Measurements from ENCODE around the gene LTBP3. TPM values are rescaled to one million over a fixed set of nuclear protein-coding genes. Genes with fewer than 3 reads are reported as not detected.
A peak's percentile ranks its signal among the peaks of the same experiment; 100 is the strongest.

LTBP3 gene
- total RNA-seq, 1 donor from 2014 or later: 257 TPM

DNA sequence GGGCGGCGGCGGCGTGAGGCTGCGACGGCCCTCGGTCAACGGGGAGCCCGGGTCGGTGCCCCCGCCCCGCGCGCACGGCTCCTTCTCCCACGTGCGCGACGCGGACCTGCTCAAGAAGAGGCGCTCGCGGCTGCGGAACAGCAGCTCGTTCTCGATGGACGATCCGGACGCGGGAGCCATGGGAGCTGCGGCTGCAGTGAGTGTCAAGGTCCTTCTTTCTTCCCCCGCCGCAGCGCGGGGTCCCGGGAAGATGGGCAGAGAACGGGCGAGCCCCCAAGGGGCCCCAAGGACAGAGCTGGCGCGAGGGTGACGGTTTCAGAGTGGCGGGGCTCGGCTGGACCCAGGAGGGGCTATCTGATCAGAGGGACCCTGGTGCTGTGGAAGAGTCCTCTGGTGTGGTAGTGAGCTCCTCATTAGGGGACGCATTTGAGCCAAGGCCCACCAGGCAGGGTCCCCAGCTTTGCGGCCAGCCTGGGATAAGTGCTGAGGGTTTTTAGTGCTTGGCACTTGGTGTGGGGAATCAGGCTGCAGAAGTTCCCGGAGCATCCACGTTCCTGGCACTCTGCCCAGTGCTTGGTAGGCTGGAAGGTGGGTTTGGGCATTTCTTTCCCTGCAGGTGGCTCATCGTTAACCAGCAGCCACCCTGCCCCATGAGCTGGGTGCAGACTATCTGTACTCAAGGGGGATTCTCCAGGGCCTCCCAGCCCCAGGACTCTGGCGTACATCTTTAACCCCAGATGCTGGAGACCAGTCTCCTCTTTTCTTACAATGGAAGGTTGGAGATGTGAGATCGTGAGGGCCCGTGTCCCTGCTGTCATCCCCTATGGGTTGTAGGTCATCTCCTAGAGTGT is 27.5 kb upstream of the LTBP3 start:
- DNase-seq (ENCODE audit: low spot score): no peak

DNA sequence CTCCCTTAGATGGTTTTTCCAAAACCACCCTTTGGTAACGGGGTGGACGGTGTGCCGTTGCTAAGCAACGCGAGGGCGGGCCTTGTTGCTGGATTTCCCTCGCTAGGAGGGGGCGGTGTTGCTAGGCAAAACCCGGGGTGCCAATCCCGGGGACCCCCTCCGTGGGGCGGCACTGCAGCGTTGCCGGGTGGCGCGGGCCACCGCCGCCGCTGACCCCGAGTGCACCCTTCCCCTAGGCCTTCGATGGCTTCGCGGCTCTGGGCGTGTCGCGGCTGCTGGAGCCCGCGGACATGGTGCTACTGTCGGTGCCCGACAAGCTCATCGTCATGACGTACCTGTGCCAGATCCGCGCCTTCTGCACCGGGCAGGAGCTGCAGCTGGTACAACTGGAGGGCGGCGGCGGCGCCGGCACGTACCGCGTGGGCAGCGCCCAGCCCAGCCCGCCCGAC is 26.6 kb upstream of the LTBP3 start:
- DNase-seq (ENCODE audit: low spot score): no peak

DNA sequence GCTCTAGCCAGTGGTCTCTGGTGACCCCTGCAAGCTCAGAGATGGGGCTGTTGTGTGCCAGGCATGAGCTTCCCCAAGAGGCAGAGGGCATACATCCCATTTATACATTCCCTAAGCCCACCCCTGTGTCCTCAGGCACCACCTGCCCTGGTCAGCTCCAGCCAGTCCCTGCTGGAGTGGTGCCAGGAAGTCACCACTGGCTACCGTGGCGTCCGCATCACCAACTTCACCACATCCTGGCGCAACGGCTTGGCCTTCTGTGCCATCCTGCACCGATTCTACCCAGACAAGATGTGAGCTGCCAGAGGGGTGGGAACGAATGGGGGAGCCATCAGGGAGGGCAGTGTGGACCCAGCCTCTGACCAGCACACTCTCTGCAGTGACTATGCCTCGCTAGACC is 25.9 kb upstream of the LTBP3 start:
- DNase-seq (ENCODE audit: low spot score): no peak

DNA sequence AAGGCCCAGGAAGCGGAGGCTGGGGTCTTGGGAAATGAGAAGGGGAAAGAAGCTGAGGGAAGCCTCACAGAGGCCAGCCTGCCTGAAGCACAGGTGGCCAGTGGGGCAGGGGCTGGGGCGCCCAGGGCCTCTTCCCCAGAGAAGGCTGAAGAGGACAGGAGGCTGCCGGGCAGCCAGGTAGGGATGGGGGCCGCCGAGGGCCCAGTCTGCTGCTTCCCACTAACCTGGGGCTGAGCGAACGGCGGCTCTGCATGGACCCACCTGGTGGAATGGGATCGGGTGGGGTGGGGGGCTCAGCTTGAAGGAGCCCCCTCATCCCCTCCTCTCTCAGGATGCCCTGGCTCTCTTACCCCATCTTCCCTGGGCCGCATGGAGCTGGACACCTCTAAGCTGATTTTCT is 25.4 kb upstream of the LTBP3 start:
- DNase-seq (ENCODE audit: low spot score): no peak

DNA sequence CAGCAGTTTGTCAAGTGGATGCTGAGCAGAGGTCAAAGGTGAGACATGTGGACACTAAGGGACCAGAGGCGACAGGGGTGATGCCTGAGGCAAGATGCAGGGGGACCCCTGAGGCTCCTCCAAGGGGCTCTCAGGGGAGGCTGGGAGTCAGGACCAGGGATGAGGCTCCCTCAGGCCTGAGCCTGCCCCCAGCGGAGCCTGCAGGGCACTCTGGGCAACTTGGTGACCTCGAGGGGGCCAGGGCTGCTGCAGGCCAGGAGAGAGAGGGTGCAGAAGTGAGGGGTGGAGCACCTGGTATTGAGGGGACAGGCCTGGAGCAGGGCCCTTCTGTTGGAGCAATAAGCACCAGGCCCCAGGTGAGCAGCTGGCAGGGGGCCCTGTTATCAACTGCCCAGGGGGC is 23.8 kb upstream of the LTBP3 start:
- no peak for DNase-seq (ENCODE audit: low spot score)

DNA sequence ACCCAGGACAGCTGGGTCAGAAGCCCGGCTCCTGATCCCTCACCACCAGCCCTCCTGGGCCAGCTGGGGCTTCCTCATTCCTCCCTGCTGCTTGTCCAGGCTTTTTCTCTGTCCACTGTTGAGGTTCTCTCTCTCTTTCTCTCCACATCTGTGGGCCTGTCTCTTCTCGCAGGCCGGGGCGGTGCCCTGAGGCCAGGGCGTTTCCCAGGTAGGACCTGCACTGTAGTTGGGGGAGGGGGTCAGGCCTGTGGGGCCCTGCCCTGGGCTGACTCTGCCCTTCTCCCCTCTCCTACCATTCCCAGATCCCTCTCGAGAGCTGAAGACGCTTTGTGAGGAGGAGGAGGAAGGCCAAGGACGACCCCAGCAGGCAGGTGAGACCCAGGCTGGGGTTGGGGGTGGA is 22.6 kb upstream of the LTBP3 start:
- no peak for DNase-seq (ENCODE audit: low spot score)

DNA sequence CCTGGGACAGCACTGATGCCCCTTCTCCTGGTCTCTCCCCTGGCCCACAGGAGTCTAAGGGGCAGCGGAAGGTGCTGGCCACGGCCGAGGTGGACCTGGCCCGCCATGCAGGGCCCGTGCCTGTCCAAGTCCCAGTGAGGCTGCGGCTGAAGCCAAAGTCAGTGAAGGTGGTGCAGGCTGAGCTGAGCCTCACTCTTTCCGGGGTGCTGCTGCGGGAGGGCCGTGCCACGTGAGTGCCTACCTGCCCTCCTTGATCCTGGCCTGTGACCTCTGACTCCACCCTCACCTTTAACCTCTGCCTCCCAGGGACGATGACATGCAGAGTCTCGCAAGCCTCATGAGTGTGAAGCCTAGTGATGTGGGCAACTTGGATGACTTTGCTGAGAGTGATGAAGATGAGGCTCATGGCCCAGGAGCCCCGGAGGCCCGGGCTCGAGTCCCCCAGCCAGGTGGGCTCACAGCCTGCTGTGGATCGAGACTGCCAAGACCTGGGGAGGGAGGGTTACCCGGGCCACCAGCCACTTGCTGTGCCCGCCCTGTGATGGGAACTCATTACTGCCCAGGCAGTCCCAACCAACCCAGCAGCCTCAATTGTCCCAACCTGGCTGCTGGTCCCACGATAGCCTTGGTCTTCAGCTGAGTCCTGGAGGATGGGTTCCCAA is 22.0 kb upstream of the LTBP3 start:
- no peak for DNase-seq (ENCODE audit: low spot score)

DNA sequence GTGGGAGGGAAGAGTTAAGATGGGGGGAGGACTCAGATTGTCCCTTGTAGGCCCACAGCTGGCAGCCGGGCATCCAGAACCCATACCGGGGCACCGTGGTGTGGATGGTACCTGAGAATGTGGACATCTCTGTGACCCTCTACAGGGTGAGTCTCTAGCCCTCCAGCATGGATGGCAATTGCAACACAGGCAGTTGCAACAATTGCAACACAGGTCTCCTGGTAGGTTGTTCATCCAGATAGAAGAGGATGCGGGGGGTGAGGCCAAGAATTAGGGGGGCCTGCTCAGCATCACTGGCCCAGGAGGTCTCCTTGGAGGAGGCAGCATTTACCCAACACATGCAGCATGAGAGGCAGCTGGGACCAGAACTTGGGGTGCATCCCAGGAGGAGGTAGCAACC is 21.1 kb upstream of the LTBP3 start:
- no peak for DNase-seq (ENCODE audit: low spot score)

DNA sequence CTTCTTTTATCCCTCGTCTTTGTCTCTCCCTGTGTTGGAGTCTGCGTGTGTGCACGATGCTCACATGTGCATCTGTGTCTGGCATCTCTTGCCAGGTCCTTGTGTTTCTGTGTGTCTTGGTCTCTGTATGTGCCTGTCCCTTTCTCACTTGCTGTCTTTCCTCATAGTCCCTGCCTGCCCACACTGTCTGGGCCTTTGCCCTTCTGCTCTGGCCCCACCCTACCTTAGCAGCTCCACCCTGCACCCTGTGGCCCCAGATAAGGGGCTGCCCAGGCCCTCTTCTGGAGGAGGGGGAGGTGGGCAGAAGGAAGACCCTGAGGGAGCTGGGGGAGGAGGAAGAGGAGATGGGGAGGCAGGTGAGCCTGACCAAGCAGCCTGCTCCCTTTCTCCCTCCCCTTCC is 20.5 kb upstream of the LTBP3 start:
- no peak for DNase-seq (ENCODE audit: low spot score)

DNA sequence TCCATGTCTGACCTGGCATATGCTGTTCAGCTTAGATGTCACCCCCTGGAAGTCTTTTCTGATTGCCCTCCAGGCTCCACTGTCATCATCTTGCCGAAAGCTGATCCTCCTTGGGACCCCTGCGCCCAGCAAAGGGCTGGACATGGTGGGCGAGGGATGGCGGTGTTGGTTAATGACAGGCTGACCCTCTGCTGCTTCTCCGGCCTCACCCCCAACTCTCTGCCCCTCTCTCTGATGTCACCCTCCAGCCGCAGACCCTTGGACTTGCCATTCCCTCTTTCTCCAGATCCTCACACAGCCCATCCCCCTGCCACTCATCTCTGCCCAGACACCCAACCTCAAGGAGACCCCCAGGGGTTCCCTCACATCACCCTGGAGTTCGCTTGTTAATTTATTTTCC is 20.0 kb upstream of the LTBP3 start:
- DNase-seq (ENCODE audit: low spot score): no peak

DNA sequence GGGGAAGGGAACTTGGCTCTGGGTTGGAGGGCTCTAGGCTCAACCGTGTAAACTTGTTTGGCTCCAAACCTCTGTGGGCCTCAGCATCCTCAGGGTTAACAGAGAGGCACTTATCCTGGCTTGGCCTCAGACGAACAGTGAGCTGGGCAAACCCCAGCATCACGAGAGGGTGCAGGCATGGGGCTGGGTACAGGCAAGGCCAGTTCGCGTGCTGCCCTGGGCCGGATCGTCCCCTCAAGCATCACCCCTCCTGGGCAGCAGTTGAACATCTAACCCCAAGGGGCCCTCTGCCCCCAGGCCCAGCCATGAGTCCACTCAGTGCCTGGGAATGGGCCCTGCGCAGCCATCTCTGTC is 19.6 kb upstream of the LTBP3 start:
- no peak for DNase-seq (ENCODE audit: low spot score)

DNA sequence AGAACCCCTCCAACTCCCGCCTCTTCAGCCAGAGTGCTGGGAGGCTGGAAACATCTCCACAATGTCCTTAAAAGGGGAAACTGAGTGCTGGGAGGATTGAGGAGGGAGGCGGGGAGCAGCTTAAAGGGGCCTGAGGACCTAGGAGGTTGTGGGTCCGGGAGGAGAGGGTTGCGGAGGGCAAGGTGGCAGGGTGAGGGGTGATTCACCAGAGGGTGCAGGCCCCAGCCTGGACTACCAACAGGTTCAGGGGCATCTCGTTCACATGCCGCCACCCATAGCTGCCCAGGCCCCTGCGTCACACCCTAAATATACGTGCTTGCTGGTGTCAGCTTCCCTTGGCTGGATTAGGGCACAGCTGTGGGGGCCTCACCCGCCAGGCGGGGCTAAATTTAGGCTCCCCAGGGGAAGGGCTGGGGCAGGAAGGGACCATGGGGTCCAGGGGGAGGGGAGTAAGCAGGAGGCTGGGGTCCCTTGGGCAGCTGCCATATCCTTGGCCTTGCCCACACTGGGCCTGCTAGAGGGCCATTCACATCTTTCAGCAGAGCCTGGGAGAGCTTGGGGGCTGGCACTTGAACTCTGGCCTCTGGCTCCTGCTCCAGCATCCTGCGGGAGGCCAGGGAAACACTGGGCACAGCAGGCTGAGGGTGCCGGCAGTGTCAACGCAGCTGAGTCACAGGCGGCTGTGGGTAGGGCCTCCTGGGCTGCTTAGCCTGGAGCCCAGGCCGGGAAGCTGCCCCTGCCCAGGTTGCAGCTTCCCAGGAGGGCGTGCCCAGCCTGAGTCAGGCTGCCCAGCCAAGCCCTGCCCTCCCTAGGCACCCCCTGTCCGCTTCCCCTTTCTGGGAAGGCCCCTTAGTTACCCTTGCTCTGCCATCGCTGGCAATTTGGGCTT is 19.0 kb upstream of the LTBP3 start:
- DNase-seq (ENCODE audit: low spot score): peak; percentile 62

DNA sequence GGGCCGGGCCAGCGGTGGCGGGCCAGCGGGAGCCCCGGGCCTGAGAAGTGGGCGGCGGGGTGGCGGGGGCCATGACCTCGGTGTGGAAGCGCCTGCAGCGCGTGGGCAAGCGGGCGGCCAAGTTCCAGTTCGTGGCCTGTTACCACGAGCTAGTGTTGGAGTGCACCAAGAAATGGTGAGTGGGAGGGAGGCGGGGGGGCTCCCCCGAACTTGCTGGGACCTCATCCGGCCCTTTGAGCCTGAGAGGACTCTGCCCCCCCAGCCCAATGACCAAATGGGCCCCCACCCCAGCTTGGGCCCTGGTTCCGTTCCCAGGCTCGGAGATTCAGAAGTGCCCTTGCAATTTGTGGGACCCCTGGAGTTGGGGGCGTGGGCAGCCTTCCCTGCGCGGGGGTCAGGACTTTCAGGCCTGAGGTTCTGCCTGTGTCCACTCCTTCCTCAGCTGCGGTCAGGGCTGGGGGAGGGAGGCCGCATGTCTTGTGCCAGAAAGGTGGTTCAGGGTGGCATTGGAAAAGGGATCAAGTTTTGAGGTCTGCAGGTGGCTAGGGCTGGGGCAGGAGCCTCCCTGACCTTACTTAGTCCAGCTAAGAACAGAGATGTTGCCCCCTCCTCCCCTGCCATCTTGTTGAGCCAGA is 18.2 kb upstream of the LTBP3 start:
- DNase-seq (ENCODE audit: low spot score): no peak

DNA sequence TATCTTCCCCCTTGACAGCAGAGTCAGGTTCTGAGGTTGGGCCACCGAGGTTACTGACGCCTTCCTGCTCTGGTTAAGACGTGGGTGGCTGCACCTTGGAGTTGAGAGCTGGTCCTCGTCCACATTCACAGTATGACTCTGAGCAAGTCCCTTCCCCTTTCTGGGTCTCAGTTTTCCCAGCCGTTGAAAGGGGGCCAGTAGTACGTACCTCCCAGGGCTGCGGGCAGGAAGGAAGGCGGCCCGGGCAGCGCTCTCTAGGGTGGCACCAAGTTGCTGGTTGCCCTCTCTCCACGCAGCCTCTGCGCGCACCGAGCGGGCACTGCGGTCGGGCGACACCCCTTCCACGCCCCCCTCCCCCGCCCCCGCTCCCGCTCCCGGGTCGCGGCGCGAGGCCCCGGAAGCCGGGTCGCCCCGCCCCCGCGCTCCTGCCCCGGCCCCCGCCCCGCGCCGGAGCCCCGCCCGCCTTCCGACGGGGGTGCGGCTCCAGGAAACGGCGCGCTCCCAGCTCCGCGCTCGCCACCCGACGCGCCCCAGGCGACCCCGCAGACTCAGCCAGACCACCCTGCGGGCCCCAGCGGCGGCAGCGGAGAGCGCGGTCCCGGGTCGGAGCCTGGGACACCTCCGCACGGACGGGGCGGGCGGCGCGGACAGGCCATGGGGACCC is 17.5 kb upstream of the LTBP3 start, which contains the start of gene EHBP1L1:
EHBP1L1 (plus strand) TSS at position 486 of the 664 bp plus-strand sequence. CDS start 250 bp downstream, outside the sequence.
- DNase-seq (ENCODE audit: low spot score): peak; percentile 51

DNA sequence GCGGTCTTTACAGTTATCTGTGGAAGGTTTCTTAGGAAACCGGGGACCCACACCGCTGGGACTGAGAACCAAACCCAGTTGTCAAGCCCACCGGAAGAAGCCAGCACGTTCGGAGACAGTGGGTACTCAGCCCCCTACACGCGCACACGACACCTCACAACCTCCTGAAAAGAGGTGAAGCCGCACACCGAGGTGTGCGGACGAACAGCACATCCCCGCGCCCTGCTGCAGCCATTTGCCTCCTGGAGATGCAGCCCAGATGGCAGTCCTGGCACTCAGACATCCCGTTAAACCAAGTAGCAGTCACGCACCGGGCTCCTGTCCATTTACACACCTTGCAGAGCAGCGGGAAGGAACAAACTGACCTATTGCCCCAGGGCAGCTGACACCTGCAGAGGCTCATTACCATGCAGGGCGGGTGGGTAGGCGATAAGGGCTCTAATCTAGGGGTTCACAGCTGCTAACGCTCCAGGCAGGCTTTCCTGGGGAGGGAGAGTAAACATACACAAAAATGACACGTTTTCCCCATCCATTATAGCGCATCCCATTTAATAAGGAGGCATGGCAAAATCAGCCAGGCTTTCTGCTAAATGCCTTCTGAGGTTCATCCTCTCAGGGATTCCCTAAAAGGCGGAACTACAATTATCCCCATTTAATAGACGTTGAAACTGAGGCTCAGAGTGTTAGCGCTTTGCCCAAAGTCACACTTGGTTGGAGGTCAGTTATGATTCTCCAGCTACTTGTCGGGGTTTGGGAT is 16.8 kb upstream of the LTBP3 start:
- no peak for DNase-seq (ENCODE audit: low spot score)

DNA sequence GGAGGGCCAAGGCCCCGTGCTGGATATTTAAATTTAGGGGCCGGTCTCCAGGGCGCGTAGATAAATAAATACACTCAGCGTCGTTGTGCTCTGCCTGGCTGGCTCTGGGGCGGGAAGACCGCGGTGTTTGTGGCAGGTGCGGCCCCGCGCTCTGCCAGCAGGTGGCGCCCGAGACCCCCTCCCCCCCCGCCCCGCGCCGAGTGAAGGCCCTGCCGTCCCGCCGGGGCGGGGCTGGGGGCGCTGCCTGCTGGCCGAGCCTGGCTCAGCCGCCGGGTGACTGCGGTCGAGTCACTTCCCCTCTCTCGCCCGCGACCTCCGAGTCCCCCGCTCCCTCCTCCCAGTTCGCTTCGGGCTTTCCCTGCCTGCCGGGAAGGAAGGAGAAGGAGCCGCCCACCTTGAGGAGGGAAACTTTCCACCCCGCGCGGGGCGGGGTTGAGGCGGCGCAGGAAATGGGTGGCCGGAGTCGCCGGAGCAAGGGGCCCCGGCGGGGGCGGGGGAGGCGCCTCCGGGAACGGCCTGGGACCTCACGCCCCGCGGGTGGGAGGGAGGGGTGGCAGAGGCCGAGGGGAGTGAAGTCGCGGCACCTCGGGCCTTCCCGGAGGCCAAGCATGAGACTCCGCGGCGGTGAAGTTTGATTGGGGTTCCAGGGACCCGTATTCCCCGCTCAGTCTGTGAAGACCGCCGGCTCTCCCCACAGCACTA is 16.1 kb upstream of the LTBP3 start:
- DNase-seq (ENCODE audit: low spot score): peak; percentile 87

DNA sequence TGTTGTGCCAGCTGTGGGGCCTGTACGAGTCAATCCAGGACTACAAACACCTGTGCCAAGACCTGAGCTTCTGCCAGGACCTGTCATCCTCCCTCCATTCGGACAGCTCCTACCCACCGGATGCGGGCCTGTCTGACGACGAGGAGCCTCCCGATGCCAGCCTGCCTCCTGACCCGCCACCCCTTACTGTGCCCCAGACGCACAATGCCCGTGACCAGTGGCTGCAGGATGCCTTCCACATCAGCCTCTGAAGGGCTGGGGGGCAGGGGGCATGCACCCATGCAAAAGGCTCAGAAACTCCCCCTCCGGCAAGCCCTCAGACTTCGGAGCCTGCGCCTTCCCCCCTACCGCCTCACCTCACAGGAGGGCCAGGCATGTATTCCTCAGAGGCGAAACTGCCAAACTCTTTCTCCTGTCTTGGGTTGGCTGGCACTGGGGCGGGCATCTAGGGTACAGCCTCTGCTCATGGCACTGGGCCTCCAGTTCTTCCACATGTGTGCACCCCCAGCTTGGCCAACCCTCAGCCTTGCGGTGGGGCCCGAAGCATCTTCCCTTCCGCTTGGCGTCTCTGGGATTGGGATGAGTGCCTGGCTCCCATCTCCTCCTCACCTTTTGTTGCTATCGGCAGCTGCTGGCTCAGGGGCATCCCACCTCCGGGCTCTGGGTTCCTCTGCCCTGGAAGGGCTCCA is 15.4 kb upstream of the LTBP3 start:
- no peak for DNase-seq (ENCODE audit: low spot score)

DNA sequence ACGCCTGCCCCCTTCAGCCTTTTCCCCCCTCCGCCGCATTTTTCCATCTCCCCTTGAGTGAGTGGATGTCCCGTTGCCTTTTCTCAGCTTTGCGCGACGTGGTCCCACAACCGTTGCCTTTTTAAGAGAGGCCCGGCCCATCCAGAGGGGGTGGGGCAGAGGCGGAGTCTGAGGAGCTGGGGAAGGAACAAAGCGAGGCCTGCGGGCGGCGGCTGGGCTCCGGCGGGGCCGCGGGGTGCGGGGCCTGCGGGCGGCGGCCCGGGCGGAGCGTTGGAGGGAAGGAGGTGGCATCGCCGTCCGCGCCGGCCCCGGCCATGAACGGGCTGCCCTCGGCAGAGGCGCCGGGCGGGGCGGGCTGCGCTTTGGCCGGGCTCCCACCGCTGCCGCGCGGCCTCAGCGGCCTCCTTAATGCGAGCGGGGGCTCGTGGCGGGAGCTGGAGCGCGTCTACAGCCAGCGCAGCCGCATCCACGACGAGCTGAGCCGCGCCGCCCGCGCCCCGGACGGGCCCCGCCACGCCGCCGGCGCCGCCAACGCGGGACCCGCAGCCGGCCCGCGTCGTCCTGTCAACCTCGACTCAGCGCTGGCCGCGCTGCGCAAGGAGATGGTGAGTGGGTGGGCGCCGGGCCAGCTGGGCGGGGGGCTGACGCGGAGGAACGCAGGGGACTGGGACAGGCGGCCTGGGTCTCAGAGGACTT is 14.3 kb upstream of the LTBP3 start, which contains the start of gene FAM89B:
FAM89B (plus strand) TSS at position 183 of the 696 bp plus-strand sequence; CDS start at position 315, 132 bp downstream.
- peak; percentile 91 for DNase-seq (ENCODE audit: low spot score)
